Neural progenitor cell (in vitro differentiated cells): Measurements from ENCODE around the gene PTPRH. TPM values are rescaled to one million over a fixed set of nuclear protein-coding genes. Genes with fewer than 3 reads are reported as not detected.

Experiments
- DNase-seq: peaks from one replicate; pipeline ENCODE4 v3.0.0-alpha.2; 2016; ENCODE audit warnings: low spot score
- H2AFZ ChIP-seq: fragments of 200-600 bp; sonication (generic); replicated peaks from 2 replicates; pipeline ENCODE4 v1.6.1; 2016; ENCODE audit warnings: antibody characterized with exemption
- H3F3A ChIP-seq: fragments of 200-600 bp; sonication (generic); 2 replicates; pipeline ENCODE4 v1.6.1; 2016; ENCODE audit warnings: antibody characterized with exemption, low read depth
- H3K27ac ChIP-seq: fragments of 200-600 bp; sonication (generic); 2 replicates; pipeline ENCODE4 v1.5.1; 2016; ENCODE audit warnings: mild to moderate bottlenecking
- H3K27me3 ChIP-seq: fragments of 200-600 bp; sonication (generic); 2 replicates; pipeline ENCODE4 v1.6.1; 2016; ENCODE audit warnings: mild to moderate bottlenecking, moderate library complexity
- H3K36me3 ChIP-seq: fragments of 200-600 bp; sonication (generic); 2 replicates; pipeline ENCODE4 v1.5.1; 2016
- H3K4me1 ChIP-seq: fragments of 200-600 bp; sonication (generic); 2 replicates; pipeline ENCODE4 v1.6.1; 2016; ENCODE audit warnings: mixed run types
- H3K4me2 ChIP-seq: fragments of 200-600 bp; sonication (generic); 2 replicates; pipeline ENCODE4 v1.6.1; 2016
- H3K4me3 ChIP-seq: fragments of 200-600 bp; sonication (generic); 2 replicates; pipeline ENCODE4 v1.5.1; 2016
- H3K79me2 ChIP-seq: fragments of 200-600 bp; sonication (generic); 2 replicates; pipeline ENCODE4 v1.6.1; 2016; ENCODE audit warnings: low read depth
- H3K9ac ChIP-seq: fragments of 200-600 bp; sonication (generic); 2 replicates; pipeline ENCODE4 v1.6.1; 2016
- H3K9me3 ChIP-seq: fragments of 200-600 bp; sonication (generic); 2 replicates; pipeline ENCODE4 v1.5.1; 2016; ENCODE audit warnings: low read depth
- H4K20me1 ChIP-seq: fragments of 200-600 bp; sonication (generic); 2 replicates; pipeline ENCODE4 v1.6.1; 2016; ENCODE audit warnings: low read depth
- H3K27ac Mint-ChIP-seq: 3 replicates; pipeline ENCODE4 v1.8.0; 2021; ENCODE audit warnings: mixed read lengths
- H3K27me3 Mint-ChIP-seq: 2 replicates; pipeline ENCODE4 v1.8.0; 2022; ENCODE audit warnings: low read depth, mild to moderate bottlenecking, inconsistent platforms, moderate library complexity, mixed read lengths; ENCODE audit not compliant: insufficient read depth
- H3K36me3 Mint-ChIP-seq: 3 replicates; pipeline ENCODE4 v1.8.0; 2021; ENCODE audit warnings: mixed read lengths
- H3K4me1 Mint-ChIP-seq: 3 replicates; pipeline ENCODE4 v1.8.0; 2021; ENCODE audit warnings: mixed read lengths
- H3K4me3 Mint-ChIP-seq: 3 replicates; pipeline ENCODE4 v1.8.0; 2021; ENCODE audit warnings: mild to moderate bottlenecking, moderate library complexity, mixed read lengths
- H3K9me3 Mint-ChIP-seq: 3 replicates; pipeline ENCODE4 v1.8.0; 2020; ENCODE audit warnings: mixed read lengths
- EZH2 ChIP-seq: fragments of 200-600 bp; sonication (generic); IDR thresholded peaks from 2 replicates; pipeline ENCODE4 v1.6.1; 2017; ENCODE audit warnings: antibody characterized with exemption, mild to moderate bottlenecking, moderate library complexity
- EZH2phosphoT487 ChIP-seq: fragments of 200-600 bp; sonication (generic); IDR thresholded peaks from 2 replicates; pipeline ENCODE4 v1.6.1; 2017; ENCODE audit warnings: antibody characterized with exemption
- total RNA-seq: library from RNA; depleted of rRNA; stranded (reverse); fragments of >200 nt; gene quantifications from 2 replicates; pipeline ENCODE4 v1.2.3, GENCODE V29; 2015; ENCODE audit warnings: low replicate concordance
- TF ChIP-seq, protein P1 (sequence below): fragments of 200-600 bp; sonication (generic); IDR thresholded peaks from 2 replicates; pipeline ENCODE4 v1.5.1; 2017; ENCODE audit warnings: antibody characterized with exemption, mild to moderate bottlenecking

PTPRH gene
- total RNA-seq, 1 donor from 2014 or later: not detected

DNA sequence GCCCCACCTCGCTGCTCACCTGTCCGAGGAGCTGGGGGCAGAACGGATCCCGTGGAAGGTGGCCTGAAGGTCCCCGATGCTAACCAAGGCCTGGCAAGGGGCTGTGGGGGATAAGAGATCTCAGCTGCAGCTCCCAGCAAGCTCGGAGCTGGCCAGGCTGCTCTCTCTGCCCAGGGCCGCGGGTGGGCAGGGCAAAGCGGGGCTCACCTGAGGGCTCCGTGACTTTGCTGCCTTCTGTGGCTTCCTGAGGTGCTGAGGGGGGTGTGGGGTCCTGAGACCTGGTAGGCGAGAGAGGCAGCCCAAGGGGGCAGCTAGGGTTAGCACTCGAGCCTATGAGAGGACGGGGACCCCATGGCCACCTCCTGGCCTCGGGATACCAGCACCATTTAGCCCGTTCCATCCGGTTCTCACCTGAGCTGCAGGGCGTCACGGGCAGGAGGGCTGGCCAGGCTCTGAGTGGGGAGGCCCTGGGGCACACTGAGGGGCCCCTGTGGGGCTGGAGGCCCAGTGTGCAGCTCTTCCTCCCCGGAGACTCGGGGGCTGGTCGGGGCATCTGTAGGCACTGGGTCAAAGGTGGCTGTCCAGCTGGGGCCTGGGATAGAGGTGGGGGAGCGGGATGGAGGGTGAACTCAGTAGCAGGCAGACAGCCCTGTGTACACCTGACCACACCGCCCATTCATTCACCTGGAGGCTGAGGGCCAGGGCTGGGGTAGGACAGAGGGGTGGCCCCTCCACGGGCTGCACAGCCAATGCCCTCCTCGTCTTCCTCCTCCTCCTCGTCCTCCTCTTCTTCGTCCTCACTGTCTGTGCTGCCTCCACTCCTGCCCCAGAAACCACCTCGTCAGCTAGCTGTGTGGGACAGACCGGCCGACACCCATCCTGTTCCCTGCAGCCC, 22.3 kb upstream of the PTPRH start:
- Histone ChIP-seq H3K79me2 (no peaks in the 10 kb centered on the region), H2AFZ (no peak overlapping the region), H3K4me3 (no peak overlapping the region), H3K27ac (no peak overlapping the region), H4K20me1 (peaks cover 8% of the 10 kb centered on the region), H3K4me2 (no peak overlapping the region), H3K36me3 (no peaks in the 10 kb centered on the region), H3F3A (no peaks in the 10 kb centered on the region), H3K9ac (no peak overlapping the region), H3K27me3 (no peaks in the 10 kb centered on the region), H3K4me1 (no peaks in the 10 kb centered on the region), H3K9me3 (no peaks in the 10 kb centered on the region)
- no peak overlapping the region for H3K27ac Mint-ChIP-seq
- peaks cover 3% of the 10 kb centered on the region for H3K27me3 Mint-ChIP-seq
- H3K4me3 Mint-ChIP-seq: no peak overlapping the region
- no peaks in the 10 kb centered on the region for H3K9me3 Mint-ChIP-seq
- no peak for DNase-seq
- TF ChIP-seq, protein P1, sequence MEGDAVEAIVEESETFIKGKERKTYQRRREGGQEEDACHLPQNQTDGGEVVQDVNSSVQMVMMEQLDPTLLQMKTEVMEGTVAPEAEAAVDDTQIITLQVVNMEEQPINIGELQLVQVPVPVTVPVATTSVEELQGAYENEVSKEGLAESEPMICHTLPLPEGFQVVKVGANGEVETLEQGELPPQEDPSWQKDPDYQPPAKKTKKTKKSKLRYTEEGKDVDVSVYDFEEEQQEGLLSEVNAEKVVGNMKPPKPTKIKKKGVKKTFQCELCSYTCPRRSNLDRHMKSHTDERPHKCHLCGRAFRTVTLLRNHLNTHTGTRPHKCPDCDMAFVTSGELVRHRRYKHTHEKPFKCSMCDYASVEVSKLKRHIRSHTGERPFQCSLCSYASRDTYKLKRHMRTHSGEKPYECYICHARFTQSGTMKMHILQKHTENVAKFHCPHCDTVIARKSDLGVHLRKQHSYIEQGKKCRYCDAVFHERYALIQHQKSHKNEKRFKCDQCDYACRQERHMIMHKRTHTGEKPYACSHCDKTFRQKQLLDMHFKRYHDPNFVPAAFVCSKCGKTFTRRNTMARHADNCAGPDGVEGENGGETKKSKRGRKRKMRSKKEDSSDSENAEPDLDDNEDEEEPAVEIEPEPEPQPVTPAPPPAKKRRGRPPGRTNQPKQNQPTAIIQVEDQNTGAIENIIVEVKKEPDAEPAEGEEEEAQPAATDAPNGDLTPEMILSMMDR: no peak
- TF ChIP-seq EZH2 (no peak), EZH2phosphoT487 (no peak)
- H3K36me3 Mint-ChIP-seq: peaks cover 11% of the 10 kb centered on the region
- H3K4me1 Mint-ChIP-seq: no peaks in the 10 kb centered on the region

DNA sequence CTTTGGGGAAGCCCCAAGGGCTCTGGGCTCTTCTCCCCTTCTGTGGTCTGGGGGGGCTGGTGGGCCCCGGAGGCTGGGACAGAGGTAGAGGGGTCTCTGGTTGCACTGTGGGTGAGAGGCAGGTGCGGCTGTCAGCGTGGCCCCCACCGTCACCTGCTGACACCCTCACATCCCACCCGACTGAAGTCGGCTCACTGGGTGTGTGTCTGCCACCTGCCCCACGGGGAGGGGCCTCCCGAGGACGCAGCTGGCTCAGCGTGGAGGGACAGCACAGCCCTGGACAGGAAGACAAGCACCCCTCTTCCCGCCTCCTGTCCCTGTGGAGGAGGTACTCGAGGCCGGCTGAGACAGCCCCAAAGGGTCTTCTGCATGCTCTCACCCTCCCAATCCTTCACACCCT, 21.5 kb upstream of the PTPRH start:
- Histone ChIP-seq H3K36me3 (no peaks in the 10 kb centered on the region), H3K4me1 (no peaks in the 10 kb centered on the region), H3K4me2 (no peak overlapping the region), H3K27ac (no peak overlapping the region), H3K27me3 (no peaks in the 10 kb centered on the region), H3F3A (no peaks in the 10 kb centered on the region), H2AFZ (no peak overlapping the region), H4K20me1 (peaks cover 8% of the 10 kb centered on the region), H3K9ac (no peak overlapping the region), H3K79me2 (no peaks in the 10 kb centered on the region), H3K9me3 (no peaks in the 10 kb centered on the region), H3K4me3 (no peak overlapping the region)
- DNase-seq: no peak
- no peak overlapping the region for H3K4me3 Mint-ChIP-seq
- peaks cover 8% of the 10 kb centered on the region for H3K36me3 Mint-ChIP-seq
- H3K9me3 Mint-ChIP-seq: no peaks in the 10 kb centered on the region
- TF ChIP-seq, protein P1: no peak
- no peak for TF ChIP-seq EZH2phosphoT487
- no peak for TF ChIP-seq EZH2
- no peaks in the 10 kb centered on the region for H3K4me1 Mint-ChIP-seq
- H3K27me3 Mint-ChIP-seq: peaks cover 3% of the 10 kb centered on the region
- no peak overlapping the region for H3K27ac Mint-ChIP-seq

DNA sequence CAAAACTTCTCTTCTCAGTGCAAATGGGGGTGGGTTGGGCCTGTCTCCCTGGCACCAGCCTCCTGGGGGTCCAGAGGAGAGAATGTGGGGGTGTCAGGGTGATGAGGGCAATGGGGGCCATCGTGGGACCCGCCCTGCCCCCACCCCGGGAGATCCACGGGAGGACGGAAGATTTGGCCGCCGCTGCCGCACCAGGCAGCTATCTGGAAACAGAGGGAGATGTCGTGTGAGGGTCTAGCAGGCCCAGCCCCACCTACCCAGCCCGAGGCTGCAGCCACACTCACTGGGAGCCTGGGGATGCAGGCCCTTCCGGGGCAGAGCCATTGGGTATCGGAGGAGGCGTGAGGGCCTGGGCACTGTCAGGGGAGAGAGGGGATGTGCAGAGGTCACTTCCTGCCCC, 21.0 kb upstream of the PTPRH start:
- Histone ChIP-seq H3F3A (no peaks in the 10 kb centered on the region), H4K20me1 (peaks cover 9% of the 10 kb centered on the region), H3K36me3 (no peaks in the 10 kb centered on the region), H3K4me2 (no peak overlapping the region), H3K4me1 (no peaks in the 10 kb centered on the region), H3K27ac (no peak overlapping the region), H3K9me3 (no peaks in the 10 kb centered on the region), H3K4me3 (no peak overlapping the region), H3K79me2 (no peaks in the 10 kb centered on the region), H3K9ac (no peak overlapping the region), H3K27me3 (no peaks in the 10 kb centered on the region), H2AFZ (no peak overlapping the region)
- peaks cover 8% of the 10 kb centered on the region for H3K36me3 Mint-ChIP-seq
- H3K9me3 Mint-ChIP-seq: no peaks in the 10 kb centered on the region
- TF ChIP-seq, protein P1: no peak
- no peak for TF ChIP-seq EZH2phosphoT487
- TF ChIP-seq EZH2: no peak
- no peak overlapping the region for H3K4me3 Mint-ChIP-seq
- H3K27me3 Mint-ChIP-seq: peaks cover 3% of the 10 kb centered on the region
- peaks cover 4% of the 10 kb centered on the region for H3K4me1 Mint-ChIP-seq
- no peak overlapping the region for H3K27ac Mint-ChIP-seq
- DNase-seq: no peak
